Lung microvascular endothelial cell (primary cell): ENCODE results near the gene CCDC93. TPM values are rescaled to one million over a fixed set of nuclear protein-coding genes. Genes with fewer than 3 reads are reported as not detected.

ENCODE experiments used
- DNase-seq, 2 donors: peaks; one replicate each; pipeline versions ENCODE4 v3.0.0 to v3.0.0-alpha.2; 2010; ENCODE audit warnings: low read depth in 2 of 2
- total RNA-seq: library from RNA; depleted of rRNA; stranded (reverse); fragments of >200 nt; gene quantifications from 2 replicates; pipeline ENCODE4 v1.2.1, GENCODE V29; 2014

The CCDC93 gene
- total RNA-seq, 1 donor from 2014 or later, result 19.0 TPM

DNA sequence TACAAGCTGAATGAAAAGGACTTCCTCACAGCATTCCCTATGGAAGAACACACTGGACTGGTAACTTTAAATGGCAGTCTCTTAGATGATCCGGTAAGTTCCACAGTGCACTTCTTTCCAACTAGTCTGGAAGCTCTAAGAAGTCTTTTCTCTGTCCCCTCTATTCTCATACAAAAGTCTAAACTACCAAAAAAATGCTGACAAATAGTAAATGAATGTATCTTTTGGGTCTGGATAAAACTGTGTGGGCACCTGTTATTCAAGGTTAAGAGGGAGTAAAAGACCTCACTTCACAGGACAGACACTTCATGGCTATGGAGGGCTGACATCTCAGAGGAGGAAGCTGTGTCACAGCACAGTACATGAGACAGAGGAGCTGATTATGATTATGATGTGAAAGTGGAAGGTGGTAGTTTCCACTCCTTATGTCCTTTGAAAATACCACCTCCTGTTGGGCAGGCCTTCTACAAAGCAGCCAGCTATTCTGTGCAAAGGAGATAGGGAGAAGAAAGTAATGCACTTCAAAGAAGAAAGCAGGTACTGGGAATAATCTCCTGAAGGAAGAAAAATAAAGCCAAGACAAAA, 23.9 kb downstream of the CCDC93 start:
- DNase-seq, result no peak

DNA sequence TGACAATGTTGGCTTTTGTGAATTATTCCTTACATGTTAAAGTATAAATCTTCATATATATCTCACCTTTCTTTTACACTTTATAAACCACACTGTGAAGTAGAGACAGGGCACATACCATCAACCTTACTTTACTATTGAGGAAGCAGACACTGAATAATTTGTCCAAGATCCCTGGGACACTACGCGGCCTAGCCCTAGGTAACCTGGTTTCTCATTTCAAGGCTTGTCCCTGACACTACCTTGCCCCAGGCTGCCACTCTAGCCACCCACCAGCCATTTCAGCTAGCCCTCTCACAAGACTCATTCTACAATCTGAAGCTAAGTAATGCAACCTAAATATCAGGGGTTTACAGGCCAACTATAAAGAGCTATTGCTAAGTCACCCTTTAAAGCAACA, 26.7 kb downstream of the CCDC93 start:
- DNase-seq, result no peak

DNA sequence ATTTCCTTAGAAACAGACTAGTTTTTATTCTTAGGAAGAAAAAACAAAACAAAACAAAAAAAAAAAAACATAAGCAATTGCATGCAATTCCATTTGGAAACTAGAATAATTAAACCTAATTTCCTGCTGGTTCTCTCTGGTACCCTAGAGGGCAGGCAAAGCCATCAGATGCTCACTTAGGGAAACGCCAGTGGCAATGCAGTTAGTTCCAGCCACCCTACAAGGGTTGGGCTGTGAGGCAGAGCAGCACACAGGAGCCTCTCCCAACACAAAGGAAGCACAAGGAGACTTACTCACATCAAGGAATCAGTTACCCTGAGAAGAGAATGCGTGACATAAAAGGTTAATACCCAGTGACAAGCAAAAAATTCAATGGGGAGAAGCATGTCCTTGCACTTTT, 28.8 kb downstream of the CCDC93 start:
- no peak for DNase-seq

DNA sequence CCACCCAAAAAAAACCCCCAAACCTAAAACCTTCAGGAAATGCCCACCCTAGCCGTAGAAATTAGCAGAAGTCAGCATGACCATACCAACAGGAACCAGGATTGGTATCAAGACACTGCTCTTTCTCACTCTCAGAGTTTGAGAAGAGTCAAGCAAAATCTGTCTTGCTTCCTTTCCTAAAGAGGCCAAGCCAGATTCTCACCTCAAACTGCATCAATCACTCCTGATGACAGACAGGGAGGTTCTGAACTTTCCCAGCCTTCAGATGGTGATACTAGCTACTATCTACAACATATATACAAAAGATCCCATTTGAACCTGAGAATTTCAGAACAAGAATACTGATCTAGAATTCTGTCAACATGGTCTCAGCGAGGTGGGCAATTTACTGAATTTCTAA, 29.7 kb downstream of the CCDC93 start:
- no peak for DNase-seq

DNA sequence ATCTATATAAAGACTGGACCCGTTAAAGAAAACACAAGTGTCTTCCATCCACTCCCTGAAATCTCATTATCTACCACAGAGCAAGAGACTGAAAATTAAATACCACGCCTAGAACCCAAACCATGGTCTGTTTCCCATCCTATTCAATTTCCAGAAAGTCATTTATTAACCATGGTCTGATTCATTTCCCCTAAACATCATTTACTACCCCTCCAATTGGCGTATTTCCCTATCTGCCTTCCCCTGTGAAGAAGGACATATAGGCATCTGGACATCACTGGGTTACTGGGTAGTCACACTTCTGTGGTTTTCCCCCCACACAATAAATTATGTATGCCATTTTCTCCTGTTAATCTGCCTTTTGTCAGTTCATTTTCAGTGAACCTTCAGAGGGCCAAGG, 30.8 kb downstream of the CCDC93 start:
- peak in 1 of 2 donors; percentile 36 for DNase-seq

DNA sequence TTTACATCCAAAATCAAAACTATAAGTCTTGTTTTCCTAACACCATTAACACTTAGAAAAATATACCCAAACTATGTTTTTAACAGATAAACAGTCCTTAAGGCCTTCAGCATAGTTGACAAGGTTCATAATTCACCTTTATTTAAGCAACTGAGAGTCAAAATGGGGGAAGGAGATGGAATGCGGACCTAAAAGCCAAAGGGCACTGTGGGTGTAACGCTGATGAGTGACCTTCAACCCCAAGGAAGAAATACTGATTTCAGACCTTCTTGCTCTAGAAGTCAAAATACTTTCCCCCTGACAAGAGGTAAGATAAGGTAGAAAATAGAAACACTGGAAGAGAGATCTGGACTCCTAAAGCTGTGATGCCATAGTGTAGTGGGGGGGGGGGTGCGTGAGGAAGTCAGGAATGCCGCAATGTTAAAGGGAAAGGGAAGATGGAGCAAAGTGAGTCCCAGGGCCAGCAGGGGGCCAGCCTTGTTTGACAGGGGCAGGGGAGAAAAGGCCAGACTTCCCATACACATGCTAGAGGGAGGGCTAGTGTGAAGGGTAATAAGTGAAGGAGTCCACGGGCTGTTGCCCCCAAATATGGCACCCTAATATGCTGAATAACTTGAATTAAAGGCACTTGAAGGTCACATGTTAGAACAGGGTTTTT, 31.4 kb downstream of the CCDC93 start:
- DNase-seq, result no peak

DNA sequence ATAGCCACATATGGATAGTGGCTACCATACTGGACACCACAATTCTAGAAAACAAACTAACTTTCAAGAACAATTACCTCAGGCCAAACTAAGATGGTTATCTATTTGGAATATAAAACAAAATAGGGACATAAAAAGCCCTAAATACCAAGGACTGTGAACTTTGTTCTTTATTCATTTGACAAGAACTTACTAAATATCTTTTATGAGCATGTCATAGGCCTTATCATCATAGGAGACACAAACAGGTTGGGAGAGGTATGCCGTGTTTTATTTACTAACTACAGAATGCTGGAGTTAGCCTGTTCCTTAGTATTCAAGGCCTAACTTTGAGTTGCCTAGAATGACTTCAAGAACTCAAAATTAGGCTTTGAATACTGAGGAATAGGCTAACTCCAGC, 32.1 kb downstream of the CCDC93 start:
- DNase-seq, result no peak

DNA sequence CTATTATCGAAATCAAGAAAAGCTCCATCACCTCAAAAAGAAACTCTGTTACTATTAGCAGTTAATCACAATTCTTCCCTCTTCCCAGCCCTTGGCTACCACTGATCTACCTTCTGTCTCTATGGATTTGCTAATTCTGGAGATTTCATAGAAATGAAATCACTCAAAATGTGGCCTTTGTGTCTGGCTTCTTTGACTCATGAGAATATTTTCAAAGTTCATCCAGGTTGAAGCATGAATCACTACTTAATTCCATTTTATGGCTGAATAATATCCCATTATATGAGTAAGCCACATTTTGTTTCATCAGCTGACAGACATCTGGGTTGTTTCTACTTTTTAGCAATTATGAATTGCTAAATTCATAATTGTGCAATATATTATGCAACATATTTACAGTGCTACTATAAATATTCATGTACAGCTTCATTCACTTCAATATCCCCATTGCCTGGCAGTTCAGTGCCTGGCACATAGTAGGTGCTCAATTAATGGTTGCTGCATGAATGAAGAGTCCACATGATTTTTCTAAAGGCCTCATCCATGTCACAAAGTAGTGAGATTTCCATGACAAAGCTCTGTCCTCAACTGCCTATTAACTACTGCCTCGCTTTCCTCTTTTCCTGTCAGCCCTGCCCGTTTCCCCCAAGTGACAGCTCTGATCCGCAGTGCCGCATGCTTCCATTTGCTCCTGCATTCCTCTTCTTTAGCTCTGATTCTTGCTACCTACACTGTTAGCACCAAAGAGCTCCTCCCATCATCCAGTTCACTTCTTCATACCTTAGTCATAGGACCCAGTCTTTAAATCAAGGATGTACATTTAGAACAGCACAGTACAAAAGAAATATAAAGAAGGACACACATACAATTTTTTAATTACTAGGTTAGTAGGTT, 32.8 kb downstream of the CCDC93 start:
- DNase-seq, result peak in 1 of 2 donors; percentile 69

DNA sequence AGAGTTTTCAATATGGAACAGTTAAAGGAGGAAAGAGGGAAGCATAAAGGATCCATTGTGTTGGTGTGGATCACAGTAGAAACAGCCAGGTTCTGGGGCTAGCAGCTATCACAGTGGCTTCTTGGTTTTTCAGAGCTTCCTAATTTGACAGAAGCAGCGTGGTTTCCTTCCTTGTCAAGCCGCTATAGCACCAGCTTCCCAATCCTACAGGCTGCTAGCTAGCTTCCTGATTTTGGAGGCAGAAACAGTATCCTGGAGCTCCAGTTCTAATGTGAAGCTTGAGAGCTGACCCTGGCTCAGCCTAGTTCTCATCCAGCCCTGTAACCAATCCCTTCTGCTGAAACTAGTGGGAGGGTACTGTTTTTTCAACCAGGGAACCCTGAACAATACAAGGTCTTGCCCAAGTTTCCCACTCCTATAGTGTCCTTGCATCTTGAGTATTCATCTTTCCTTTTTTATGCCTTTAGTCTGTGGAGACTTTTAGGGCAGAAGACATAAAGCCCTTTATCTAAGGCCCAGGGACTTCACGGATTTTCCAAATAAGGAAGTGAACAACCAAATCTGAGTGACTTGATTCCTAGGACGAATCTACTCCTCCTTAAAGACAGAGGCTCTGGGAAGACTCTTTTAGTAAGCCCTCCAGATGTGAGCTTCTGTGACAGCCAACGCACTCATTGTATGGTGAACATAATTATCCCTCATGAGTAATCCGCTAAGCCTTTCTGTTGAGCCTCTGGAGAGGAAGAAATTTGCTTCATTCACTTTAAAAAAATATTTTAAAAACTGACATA, 33.8 kb downstream of the CCDC93 start:
- DNase-seq, result no peak

DNA sequence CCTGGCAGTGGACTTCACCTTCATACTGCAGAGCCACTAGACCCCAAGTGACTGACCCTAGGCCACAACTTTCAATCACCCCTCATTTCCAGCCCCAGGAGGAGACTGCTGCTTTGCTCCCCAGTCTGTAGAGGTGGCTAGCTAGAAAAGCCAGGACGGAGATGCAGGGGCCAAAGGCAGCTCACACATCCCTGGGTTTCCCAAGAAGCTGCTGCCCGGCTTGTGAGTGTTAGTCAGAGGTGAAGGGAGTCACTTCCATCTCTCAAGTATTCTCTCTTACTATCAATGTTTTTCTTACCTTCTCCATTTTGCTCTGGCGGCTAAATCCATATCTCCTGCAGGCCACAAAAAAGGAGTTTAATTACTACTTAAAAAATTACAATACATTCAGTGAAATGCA, 36.2 kb downstream of the CCDC93 start:
- DNase-seq, result no peak

DNA sequence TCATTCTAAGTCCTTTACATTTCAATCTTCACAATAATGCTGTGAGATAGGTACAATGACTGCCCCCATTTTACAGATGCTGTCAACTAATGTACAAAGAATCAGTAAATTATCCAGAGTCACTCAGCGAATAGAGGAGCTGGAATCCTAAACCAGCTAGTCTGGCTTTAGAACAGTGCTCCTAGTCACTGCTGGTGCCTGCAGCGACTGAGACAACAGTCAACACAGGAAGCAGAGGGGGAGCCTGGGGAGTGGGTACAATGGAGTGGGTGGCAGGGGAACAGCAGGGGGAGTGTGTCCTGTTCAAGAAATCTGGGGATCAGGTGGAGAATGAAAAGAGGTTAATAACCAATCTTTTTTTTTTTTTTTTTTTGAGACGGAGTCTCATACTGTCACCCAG, 37.3 kb downstream of the CCDC93 start:
- DNase-seq, result no peak

DNA sequence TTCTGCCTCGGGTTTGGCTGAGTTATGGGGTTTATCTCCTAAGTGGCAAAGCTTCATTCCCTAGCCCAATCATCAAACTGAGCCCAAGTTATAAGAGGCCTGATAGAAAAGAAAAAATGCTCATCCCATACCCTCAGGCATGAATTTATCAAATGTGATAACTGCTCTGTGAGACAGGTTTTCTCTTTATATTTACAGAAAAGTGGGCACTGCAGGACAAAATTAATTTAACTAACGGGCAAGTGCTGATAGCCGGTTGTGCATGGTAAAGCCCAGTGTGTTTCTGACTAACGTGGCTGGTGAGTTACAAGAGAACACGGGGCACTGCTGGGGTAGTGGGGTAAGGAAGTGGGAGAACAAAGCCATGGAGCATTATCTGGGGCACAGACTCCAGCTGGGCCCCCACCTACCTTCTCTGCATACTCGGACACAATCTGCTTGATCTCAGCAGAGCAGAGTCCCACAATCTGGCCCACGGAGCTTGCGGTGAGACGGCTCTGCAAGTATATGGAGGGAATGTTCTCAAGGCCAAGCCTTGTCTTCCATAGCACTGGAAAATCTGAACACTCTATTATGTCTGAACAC, 40.3 kb downstream of the CCDC93 start:
- no peak for DNase-seq

DNA sequence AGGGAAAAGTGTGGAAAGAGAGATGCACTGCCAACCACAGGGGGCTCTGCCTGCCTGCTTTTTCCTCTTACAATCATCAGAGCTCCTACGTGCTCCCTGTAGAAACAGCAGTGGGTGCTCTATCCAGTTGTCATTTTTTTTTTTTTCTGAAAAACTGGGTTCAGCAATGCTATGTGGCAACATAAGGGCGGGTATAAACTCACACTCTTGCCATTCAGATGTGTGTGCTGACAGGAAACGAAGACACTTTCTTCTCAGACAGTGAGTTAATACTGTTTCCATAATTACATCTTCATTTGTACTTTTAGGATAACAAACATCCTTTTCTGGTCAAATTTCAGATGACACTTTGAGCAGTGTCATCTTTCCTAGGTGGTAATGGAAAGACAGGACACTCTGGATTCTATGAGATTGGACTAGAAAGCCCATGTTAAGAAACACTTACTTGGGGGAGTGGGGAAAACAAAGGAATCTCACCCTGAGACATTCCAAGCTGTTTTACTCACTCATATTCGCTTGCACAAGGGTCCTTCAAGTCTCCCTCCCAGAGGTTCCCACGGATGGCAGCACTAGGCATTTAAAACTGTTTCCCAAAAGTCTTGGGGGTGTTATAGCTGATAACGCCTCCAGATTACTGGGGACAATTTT, 41.3 kb downstream of the CCDC93 start:
- DNase-seq, result peak in 1 of 2 donors; percentile 17

DNA sequence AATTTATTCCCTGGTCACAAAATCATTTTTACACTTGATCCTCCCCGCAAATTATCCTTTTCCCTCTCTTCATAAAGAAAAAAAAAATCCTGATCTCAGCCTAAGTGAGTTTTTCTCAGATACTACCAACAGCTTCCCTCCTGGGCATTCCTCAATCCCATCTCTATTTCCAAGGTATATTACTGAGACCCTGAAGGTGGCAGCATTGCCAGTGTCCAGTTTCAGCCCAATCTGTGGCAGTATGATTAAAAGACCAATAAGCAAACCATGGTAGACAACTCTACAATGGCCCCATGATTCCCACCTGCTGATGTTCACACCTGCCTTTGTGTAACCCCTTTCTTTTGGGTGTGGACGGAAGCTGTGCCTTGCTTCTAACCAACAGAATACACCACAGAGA, 45.1 kb downstream of the CCDC93 start:
- DNase-seq, result no peak

DNA sequence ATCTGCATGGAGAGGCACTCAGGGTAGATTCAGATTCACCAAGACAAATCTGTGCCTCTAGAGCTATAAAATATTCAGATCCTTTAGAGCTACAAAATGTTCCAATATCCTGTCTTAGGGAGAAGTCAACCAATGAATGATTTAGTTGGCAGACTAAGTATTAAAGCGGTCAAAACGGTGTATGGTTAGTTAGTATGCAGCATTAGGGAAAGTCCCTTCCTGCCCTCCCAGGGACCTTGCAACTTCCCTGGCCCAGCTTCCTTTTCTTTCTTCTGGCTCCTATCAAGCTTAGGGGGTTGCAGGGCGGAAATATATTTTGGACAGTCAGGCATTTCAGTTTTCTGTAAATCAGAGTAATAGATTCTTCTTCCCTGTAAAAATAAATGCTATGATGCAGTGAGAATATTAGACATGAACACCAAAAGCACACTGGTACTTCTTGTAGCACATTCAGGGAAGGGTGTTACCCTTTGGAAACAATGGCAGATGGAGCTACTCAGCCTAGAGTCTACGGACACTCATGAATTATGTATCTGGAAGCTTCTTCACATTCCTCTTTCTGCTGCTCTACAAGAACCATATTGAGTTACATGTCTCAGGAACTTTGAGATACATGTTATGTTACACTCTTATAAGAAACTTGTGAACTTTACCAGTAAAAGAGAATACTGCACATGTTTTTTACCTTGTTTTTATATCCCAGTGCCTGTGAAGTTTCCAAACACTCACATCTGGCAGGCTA, 45.7 kb downstream of the CCDC93 start:
- no peak for DNase-seq

DNA sequence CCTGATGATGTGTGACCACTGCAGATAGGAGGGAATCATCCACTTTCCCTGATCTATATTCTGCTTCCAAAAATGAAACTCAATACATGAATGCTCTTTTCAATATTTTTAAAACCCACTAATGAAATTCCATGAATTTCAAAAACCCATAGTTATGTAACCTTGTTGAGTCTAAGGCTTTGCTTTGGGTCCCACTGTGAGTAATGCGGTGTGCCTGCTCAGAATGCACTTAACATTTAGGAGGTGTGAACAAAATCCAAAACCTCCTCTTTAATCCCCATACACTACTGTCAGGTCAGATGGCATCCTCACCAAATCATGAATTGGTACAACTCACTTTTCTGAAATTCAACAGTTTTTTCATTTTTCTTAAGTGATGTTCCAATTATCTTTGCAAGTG, 50.4 kb downstream of the CCDC93 start:
- DNase-seq, result no peak

DNA sequence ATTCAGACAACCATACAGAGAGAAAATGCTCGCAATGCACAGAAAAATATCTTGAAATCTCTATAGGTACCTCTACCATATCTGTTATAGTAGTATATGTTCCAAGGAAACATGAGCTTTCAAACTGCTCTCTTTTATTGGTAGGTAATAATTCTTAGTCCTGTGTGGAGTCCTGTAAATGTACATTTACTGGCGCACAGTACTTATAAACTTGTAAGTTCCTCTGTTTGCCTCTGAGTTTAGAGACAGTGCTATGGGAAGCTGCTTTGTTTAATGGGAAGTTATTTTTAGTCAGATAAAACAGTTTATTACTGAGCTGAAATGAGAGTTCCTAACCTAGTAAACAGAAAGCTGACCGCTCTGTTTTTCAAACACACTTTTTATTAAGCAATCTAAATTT, 52.7 kb downstream of the CCDC93 start:
- DNase-seq, result no peak

DNA sequence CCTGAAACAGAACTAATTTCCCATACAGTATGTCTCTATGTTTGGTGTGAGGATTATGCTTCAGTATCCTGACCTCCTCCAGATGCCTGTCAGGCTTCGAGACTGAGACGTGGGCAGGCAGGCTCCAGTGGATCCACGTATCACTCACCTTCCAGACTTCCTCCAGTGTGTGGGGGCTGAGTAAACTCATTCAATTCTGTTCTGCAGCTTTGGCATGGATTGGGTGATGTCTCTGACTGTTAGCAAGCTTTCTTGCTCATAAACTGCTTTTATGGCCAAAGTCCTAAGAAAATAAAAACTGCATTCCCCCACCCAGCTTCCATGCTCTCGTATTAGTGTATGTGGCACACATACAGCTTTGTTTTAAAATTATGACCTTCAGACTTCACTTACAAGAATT, 53.6 kb downstream of the CCDC93 start:
- DNase-seq, result no peak

DNA sequence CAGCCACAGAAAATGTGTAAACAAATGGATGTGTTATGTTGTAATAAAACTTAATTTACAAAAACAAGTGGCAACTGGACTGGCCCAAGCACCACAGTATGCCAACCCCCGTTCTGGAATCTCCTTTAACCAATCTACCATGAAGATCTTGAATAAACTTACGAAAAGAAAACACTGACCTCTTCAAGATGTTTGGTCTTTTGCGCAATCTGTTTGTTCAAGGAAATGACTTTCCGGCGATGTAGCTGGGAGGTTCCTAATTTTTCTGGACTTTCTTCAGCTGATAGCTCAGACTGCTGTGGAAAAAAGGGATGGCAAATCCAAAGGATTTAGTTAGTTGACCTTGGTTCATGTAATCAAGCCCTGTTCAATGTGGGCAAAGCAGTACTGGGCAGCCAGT, 55.7 kb downstream of the CCDC93 start:
- peak in 1 of 2 donors; percentile 78 for DNase-seq

DNA sequence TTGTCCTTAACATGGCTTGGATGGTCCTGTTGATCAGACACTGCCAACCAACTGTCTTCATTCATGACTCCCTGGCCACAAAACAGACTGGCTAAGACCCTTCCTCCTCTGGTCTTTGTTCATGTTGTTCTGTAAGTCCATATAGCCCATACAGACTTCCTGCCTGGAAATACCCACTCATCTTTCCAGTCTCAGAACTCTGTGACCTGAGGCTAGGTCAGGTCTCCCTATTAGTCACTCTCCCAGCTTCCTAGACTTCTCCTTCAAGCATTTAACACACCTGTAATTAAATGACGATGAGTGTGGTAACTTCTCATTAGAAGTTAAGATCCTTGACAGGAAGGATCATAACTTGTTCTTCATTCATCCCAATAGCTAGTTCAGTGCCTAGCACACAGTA, 56.3 kb downstream of the CCDC93 start:
- peak in 1 of 2 donors; percentile 29 for DNase-seq
